Activated naive CD4-positive, alpha-beta T cell treated with anti-CD3 and anti-CD28 coated beads, Interleukin-2, amount 50 U/mL, for 72 hours (primary cell): ENCODE results near the gene TBC1D7. TPM values are rescaled to one million over a fixed set of nuclear protein-coding genes. Genes with fewer than 3 reads are reported as not detected.
"Not testable (repeated sequence)": the region's sequence is repeated elsewhere in the genome, so short reads cannot be mapped to it uniquely, and the experiment has no call there.

Source experiments
- ATAC-seq, 2 donors: fragments of 150-1000 bp; cut with Tn5 transposase; 2 replicates each; pipeline ENCODE4 v1.10.0; 2021; ENCODE audit warnings: mild to moderate bottlenecking in 2 of 2, moderate library complexity in 2 of 2
- DNase-seq, 2 donors: peaks; one replicate each; pipeline ENCODE4 v3.0.0; 2021 to 2022; ENCODE audit warnings: low spot score in 2 of 2
- H3K27ac Mint-ChIP-seq, 2 donors: one replicate each; pipeline ENCODE4 v1.8.0; 2022; ENCODE audit warnings: mild to moderate bottlenecking in 2 of 2, mixed read lengths in 2 of 2
- H3K36me3 Mint-ChIP-seq, 2 donors: one replicate each; pipeline ENCODE4 v1.8.0; 2022; ENCODE audit warnings: mixed read lengths in 2 of 2
- H3K9me3 Mint-ChIP-seq, 2 donors: one replicate each; pipeline ENCODE4 v1.8.0; 2022; ENCODE audit warnings: mixed read lengths in 2 of 2
- total RNA-seq, 2 donors: library from RNA; stranded (reverse); gene quantifications; one replicate each; pipeline ENCODE4 v1.2.3, GENCODE V29; 2022

Gene TBC1D7
- total RNA-seq, 2 donors from 2014 or later = 13.2 to 30.9 TPM

- ATAC-seq = no peak
- DNase-seq = no peak
- Mint-ChIP-seq H3K9me3 (peaks cover 8 to 17% of the 10 kb centered on the region in 2 donors), H3K36me3 (peaks cover 0 to 16% of the 10 kb centered on the region in 2 donors), H3K27ac (no peak overlapping the region)
These were observed 11.7 kb upstream of the TBC1D7 start for GRCh38 chr6:13339863-13340630.

GRCh38 chr6:13338038-13338437 lies 9.7 kb upstream of the TBC1D7 start:
- DNase-seq (no peak), ATAC-seq (no peak)
- H3K27ac Mint-ChIP-seq = no peak overlapping the region
- H3K36me3 Mint-ChIP-seq = peaks cover 0 to 16% of the 10 kb centered on the region in 2 donors
- H3K9me3 Mint-ChIP-seq = peaks cover 8 to 17% of the 10 kb centered on the region in 2 donors

GRCh38 chr6:13336553-13336952 lies 8.2 kb upstream of the TBC1D7 start:
- Mint-ChIP-seq H3K36me3 (peaks cover 0 to 5% of the 10 kb centered on the region in 2 donors), H3K9me3 (peaks cover 0 to 6% of the 10 kb centered on the region in 2 donors), H3K27ac (no peak overlapping the region)
- DNase-seq (peak; percentile 71 to 83), ATAC-seq (peak; percentile 72 to 73)

- H3K36me3 Mint-ChIP-seq = no peaks in the 10 kb centered on the region
- H3K9me3 Mint-ChIP-seq = no peaks in the 10 kb centered on the region
- H3K27ac Mint-ChIP-seq = peak overlapping the region in 1 of 2 donors; percentile 3
- ATAC-seq = no peak
- no peak for DNase-seq
These were observed 6.6 kb upstream of the TBC1D7 start for GRCh38 chr6:13334953-13335352.

- no peak for DNase-seq
- no peak for ATAC-seq
- peaks cover 0 to 10% of the 10 kb centered on the region in 2 donors for H3K36me3 Mint-ChIP-seq
These were observed 4.0 kb upstream of the TBC1D7 start for GRCh38 chr6:13332349-13332706.

GRCh38 chr6:13331516-13332348 lies 3.4 kb upstream of the TBC1D7 start:
- H3K27ac Mint-ChIP-seq = peak overlapping the region in 1 of 2 donors; percentile 43
- peaks cover 0 to 10% of the 10 kb centered on the region in 2 donors for H3K36me3 Mint-ChIP-seq

More at GRCh38 chr6:13332349-13332706, 4.0 kb upstream of the TBC1D7 start:
- H3K27ac Mint-ChIP-seq = no peak overlapping the region
- H3K9me3 Mint-ChIP-seq = no peaks in the 10 kb centered on the region

GRCh38 chr6:13328875-13329183 lies 492 bp upstream of the TBC1D7 start:
- Mint-ChIP-seq H3K36me3 (peaks cover 0 to 10% of the 10 kb centered on the region in 2 donors), H3K9me3 (no peaks in the 10 kb centered on the region), H3K27ac (peak overlapping the region; percentile 96)
- no peak for ATAC-seq
- DNase-seq = no peak

More at GRCh38 chr6:13331516-13332348, 3.4 kb upstream of the TBC1D7 start:
- ATAC-seq = no peak
- H3K9me3 Mint-ChIP-seq = no peaks in the 10 kb centered on the region
- DNase-seq = no peak

- H3K9me3 Mint-ChIP-seq = no peaks in the 10 kb centered on the region
- ATAC-seq = no peak
- peak overlapping the region; percentile 92 to 96 for H3K27ac Mint-ChIP-seq
- peaks cover 0 to 10% of the 10 kb centered on the region in 2 donors for H3K36me3 Mint-ChIP-seq
- no peak for DNase-seq
These were observed 654 bp downstream of the TBC1D7 start for GRCh38 chr6:13327691-13328075.

- not testable (repeated sequence) for H3K36me3 Mint-ChIP-seq
These were observed 2.2 kb downstream of the TBC1D7 start for GRCh38 chr6:13326031-13326586.

GRCh38 chr6:13319891-13320564 lies 8.3 kb downstream of the TBC1D7 start:
- no peak for ATAC-seq
- peaks cover 11 to 14% of the 10 kb centered on the region in 2 donors for H3K36me3 Mint-ChIP-seq
- H3K27ac Mint-ChIP-seq = no peak overlapping the region
- no peaks in the 10 kb centered on the region for H3K9me3 Mint-ChIP-seq
- DNase-seq = no peak

More at GRCh38 chr6:13326031-13326586, 2.2 kb downstream of the TBC1D7 start:
- DNase-seq, H3K9me3 Mint-ChIP-seq, ATAC-seq, H3K27ac Mint-ChIP-seq: not testable (repeated sequence)

GRCh38 chr6:13318821-13319220 lies 9.5 kb downstream of the TBC1D7 start:
- ATAC-seq (no peak), DNase-seq (no peak)
- Mint-ChIP-seq H3K27ac (no peak overlapping the region), H3K9me3 (no peaks in the 10 kb centered on the region), H3K36me3 (peaks cover 11 to 14% of the 10 kb centered on the region in 2 donors)

GRCh38 chr6:13315896-13316295 lies 12.4 kb downstream of the TBC1D7 start:
- no peak for ATAC-seq

GRCh38 chr6:13314806-13315205 lies 13.5 kb downstream of the TBC1D7 start:
- Mint-ChIP-seq H3K9me3 (no peaks in the 10 kb centered on the region), H3K36me3 (peaks cover 7 to 16% of the 10 kb centered on the region in 2 donors), H3K27ac (no peak overlapping the region)
- DNase-seq (no peak), ATAC-seq (no peak)

More at GRCh38 chr6:13315896-13316295, 12.4 kb downstream of the TBC1D7 start:
- Mint-ChIP-seq H3K9me3 (no peaks in the 10 kb centered on the region), H3K27ac (no peak overlapping the region), H3K36me3 (peaks cover 7 to 16% of the 10 kb centered on the region in 2 donors)
- DNase-seq = no peak

GRCh38 chr6:13311155-13311554 lies 17.2 kb downstream of the TBC1D7 start:
- Mint-ChIP-seq H3K27ac (no peak overlapping the region), H3K36me3 (peaks cover 17% of the 10 kb centered on the region in 2 donors), H3K9me3 (no peaks in the 10 kb centered on the region)
- ATAC-seq = no peak
- no peak for DNase-seq

GRCh38 chr6:13308332-13308731 lies 20.0 kb downstream of the TBC1D7 start:
- Mint-ChIP-seq H3K27ac (peak overlapping the region in 1 of 2 donors; percentile 60), H3K9me3 (peaks cover 0 to 1% of the 10 kb centered on the region in 2 donors), H3K36me3 (peaks cover 24 to 26% of the 10 kb centered on the region in 2 donors)
- ATAC-seq (no peak), DNase-seq (no peak)

- Mint-ChIP-seq H3K9me3 (peaks cover 0 to 5% of the 10 kb centered on the region in 2 donors), H3K36me3 (peaks cover 31 to 34% of the 10 kb centered on the region in 2 donors), H3K27ac (peak overlapping the region in 1 of 2 donors; percentile 60)
- ATAC-seq = no peak
- DNase-seq = no peak
These were observed 20.8 kb downstream of the TBC1D7 start for GRCh38 chr6:13307508-13307995.
